ENCODE results near the gene TMEM255A.
A peak's percentile ranks its signal among the peaks of the same experiment; 100 is the strongest.

TMEM255A gene

DNA sequence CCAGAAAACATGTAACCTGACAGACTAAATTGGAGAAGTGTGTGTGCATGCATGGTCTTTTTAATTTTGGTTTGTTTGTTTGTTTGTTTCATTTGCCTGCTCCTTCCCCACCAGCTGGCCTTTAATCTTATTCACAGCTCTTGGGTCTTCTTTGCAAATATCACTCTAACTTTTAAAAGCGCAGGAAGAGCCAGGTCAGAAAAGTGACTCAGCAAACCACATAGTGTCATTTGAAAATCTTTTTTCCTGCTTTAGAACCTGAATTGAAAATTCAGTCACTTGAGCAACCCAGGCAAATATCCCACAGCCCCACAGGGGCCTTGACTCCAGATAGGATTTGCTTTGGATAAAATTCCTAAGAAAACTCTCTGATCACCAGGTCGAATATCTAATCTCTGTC lies 4.6 kb downstream of the TMEM255A start:
- no peak for DNase-seq

DNA sequence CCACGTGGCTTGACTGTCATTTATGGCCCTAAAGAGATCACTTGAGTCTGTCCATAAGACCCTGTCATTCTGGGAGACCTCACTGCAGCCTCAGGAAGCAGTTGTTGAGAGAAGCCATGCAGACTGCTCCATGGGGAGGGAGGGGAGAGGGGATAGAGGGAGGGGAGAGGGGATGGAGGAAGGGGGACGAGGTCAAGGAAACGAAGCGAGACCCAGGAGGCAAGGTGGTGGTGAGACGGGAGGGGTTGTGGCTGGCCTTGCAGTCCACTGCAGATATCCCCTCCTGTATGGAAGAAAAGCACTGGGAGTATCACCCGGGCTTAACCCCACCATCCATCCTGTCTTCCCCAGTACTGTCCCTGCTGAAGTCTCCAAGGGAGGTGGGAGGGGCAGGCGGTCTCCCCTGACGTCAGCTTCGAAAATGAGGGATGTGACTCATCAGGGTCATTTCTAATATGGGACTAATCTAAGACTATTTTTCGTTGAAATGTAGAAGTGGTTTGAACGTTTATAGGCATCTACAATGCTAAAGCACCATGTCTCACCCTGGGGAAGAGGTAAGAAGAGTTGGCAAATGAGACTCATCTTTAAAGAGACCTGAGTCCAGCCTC lies 5.6 kb downstream of the TMEM255A start:
- DNase-seq = no peak

DNA sequence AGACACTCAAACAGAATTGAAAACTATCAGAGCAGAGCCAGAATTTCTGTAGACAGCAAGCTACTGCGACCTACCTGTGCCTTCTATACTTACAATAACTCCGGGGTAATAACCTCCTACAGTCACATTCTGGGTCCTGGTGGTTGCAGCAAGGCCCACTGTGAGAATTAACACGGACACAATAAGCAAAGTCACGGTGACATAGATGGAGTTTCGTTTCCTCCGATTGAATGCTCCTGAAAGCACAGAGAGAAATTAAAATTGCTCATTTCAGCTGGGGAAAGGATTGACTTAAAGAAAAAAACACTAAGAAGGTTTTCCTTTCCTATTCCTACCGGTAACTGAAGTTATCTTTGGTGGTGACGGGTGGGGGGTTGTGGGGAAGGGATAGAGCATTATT lies 7.0 kb downstream of the TMEM255A start:
- no peak for DNase-seq

DNA sequence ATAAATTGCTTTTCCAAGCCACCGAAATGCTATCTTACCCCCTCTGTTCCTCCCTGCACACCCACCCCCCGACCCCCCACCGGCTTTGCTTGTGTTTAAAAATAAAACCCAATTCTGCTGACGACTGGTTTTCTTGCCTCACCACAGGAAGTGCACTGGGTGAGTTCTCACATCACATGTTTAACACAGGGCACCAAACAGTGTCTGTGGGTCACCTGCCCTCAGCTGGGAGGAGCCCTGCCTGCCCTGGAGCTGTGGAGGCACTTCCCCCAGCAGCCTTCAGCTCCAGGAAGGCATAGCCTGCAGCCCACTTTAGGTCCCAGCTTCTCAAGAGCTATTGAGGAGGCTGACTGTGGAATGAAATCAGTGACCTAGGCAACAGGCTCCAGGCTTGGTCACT lies 8.8 kb downstream of the TMEM255A start:
- no peak for DNase-seq

DNA sequence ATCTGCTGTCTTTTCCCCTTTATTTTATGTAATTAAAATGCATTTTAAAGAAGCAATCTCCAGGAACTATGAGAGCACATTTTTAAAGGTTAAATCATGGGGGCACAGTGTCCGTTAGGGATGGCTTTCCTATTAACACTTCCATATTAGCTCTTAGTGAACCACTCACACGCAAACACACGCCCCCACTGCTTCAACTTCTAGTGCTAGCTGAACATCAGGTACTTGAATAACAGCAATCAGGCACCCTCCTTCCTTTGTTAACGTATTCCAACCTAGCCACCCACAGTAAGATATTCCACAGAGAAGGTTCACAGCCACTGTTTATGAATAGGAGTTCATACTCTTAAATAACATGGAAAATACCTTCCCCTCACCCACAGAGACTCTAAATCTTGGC lies 9.3 kb downstream of the TMEM255A start:
- no peak for DNase-seq

GRCh38 chrX:120301497-120301896 lies 9.8 kb downstream of the TMEM255A start:
- DNase-seq = no peak

- DNase-seq = no peak
Observed at GRCh38 chrX:120299928-120300327, 11.3 kb downstream of the TMEM255A start.

- no peak for DNase-seq
Observed at GRCh38 chrX:120297923-120298322, 13.3 kb downstream of the TMEM255A start.

GRCh38 chrX:120294651-120295050 lies 16.6 kb downstream of the TMEM255A start:
- DNase-seq = no peak

- peak; percentile 69 for DNase-seq
Observed at GRCh38 chrX:120293015-120293414, 18.2 kb downstream of the TMEM255A start.

DNA sequence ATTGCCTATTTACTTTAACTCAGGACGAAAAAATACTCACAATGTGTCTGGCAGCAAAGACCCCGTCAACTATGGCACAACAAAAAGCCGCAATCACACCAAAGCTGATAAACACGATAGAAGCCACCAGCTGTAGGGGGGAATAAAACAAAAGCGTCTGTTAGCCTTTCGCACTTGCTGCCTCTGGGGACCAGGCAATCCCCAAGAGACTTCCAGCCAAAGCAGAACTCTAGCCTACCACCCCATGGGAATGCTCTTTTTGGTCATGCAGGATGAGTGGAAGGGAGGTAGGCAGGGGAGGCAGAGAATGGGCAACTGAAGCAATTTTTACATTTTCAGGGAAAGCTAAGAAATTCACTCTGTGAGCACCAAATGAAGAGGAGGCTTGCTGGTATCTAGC lies 20.1 kb downstream of the TMEM255A start:
- DNase-seq = no peak

DNA sequence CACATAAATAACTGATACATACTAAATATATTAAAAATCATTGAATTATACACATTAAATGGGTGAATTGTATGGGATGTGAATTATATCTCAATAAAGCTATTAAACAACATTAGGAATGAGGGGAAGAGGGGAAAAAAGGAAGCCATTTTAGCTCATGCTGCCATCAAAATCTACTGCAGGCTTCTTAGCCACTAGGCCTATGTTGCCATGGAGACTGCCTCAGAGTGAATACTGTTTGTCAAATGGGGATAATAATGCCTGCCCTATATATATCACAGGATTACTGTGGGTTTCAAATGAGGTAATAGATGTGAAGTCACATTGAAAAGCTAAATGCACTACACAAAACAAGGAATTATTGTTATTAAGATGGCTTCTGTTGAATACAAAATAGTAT lies 21.2 kb downstream of the TMEM255A start:
- DNase-seq = no peak

DNA sequence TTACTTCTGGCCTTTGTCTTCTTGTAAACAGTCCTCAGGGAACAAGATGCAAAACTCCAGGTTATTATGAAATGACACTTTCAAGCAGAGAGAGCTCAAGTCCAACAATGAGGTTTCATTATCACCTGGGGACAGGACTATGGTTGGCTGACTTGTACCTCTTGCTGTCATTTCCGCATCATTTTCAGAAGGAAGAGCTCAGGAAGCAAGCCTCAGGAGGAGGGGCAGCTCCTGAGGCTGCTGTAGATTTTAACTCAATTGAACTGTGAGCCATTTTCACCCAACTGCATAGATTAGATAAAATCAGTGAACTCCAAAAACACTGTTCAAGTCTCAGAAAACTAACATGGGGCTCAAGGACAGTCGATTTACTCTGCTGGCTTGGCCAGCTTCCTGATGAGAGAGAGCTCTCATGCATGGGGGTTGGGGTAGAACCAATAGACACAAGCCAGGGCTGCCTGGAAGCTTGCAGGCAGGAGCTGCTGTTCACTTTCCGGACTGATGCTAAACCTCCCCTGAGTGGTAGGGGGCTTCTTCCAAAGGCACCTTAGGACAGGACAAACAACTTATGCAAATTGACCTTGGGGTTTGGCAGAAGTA lies 23.6 kb downstream of the TMEM255A start:
- DNase-seq = no peak

GRCh38 chrX:120286733-120287512 lies 24.3 kb downstream of the TMEM255A start:
- DNase-seq = no peak

GRCh38 chrX:120282697-120283096 lies 28.6 kb downstream of the TMEM255A start:
- DNase-seq = no peak

GRCh38 chrX:120281761-120282160 lies 29.5 kb downstream of the TMEM255A start:
- no peak for DNase-seq

DNA sequence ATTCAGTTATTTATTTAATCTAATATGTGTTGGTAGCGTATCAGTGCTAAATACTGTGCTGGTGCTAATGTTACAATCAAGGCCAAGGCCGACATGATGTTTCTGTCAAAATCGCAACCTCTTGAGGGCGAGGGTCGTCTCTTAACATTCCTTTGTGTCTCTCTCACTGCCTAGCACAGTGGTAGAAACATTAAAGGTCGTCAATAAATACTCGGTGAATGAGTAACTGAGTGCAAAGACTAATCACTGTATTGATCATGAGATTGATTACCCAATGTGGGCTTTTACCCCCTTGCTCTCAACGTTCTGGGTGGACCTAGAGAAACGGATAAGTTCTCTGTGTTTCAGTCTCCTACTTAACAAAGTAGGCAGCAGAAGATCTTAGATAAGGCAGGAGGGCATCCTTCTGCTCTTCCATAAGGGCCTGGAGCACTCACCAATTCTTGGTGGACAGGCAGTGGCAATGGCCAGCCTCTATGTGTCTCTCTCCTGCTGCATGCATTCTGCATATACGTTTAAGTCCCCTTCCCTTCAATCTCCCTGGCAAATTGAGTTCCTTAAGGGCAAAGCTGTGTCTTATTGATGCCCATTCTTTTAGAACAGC lies 30.1 kb downstream of the TMEM255A start:
- no peak for DNase-seq

GRCh38 chrX:120274958-120275357 lies 36.3 kb downstream of the TMEM255A start:
- DNase-seq = no peak

DNA sequence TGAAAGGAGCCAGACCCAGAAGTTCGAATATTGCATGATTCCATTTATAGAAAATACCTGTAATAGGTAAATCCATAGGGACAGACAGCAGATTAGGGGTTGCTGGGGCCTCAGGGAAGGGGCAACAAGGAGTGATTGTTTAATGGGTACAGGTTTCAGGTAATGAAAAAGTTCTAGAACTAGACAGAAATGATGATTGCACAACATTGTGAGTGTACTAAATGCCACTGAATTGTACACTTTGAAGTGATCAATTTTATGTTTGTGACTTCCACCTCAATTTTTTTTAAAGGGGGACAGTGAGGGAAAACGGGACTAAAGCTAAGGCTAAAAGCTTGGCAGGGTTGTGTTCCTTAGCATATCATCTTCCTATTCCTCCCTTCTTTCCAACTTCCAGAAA lies 37.1 kb downstream of the TMEM255A start:
- no peak for DNase-seq

DNA sequence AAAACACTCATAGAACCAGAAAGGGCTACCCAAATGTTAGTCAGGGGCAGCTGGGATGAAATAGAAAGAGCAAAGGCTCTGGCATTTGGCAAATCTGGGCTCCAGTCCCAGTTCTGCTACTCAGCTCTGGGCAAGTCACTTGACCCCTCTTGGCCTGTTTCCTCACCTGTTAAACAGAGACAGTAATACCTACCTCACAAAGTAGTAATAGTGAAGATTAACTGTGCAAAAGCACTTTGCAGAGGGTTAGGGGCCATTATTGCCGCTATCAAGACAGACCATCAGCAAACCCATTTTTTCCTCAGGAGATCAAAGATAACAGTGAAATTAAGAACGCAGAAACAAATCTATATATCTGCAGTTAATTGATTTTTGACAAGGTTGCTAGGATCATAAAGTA lies 40.0 kb downstream of the TMEM255A start:
- no peak for DNase-seq

DNA sequence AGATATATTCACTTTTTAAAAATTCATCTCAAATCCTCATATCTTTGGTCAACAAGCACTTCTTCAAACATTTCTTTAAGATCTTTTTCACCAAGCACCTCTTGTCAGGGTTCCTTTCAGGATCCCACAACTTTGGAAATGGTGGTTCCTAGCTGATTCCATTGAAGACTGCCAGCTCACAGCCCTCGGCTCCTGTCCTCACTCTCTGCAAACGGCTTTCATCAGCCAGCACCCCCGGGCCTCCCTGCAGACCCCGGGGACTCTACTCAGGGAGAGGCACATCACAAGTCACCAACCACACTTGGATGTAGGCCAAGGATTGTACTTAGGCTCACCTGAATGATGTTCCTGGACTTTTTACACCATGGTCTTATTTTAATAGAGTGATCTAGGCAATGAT lies 40.7 kb downstream of the TMEM255A start:
- DNase-seq = no peak

DNA sequence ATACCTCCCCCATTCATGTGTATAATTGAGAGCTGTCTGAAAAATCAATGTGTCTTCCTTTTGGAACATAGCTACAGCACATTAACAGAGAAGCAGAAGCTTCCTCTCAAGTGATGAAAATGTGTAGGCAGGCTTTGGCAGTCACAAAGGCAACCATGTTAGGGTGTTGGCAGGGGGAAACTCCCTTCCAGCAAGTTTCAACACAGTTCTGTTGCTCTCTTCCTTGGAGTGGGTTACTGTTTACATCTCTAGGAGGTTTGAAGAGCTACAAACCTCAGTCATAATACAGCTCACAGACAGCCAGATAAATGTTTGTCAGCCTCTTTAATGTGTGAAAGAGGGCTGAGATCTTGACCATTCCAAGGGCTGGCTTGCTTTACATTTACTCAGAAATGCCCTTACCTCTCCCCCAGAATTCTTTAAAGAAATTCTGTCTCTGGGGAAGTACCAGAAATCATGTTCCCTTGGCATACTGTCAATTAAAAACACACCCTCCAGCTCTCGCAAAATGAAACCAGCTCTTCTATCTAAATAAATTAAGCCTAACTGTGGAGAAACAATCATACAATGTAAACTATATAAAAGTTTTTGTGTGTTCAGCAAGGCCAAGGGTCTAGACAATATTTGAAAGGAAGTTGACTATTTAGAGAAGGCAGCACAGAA lies 41.8 kb downstream of the TMEM255A start:
- no peak for DNase-seq

DNA sequence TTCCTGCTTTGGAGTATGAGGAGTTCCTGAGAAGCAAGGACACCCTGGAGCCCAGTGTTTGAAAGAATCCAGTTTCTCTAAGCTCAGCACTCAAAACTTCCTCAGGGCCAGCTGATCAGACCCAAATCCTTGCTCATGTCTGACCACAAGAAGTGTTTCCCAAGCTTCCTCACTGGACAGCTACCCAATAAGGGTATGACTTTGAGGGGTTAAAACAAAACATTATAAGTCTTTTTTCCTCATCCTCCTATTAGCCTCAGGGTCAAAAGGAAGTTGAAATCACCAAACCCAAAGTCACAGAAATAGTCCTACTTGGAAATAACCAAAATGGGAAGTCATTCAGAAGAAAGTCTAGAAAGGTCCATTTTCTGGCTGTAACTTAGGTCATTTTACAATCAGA lies 46.9 kb downstream of the TMEM255A start:
- DNase-seq = no peak
